GM12872 (cell line): Measurements from ENCODE around the gene HTRA2.
A peak's percentile ranks its signal among the peaks of the same experiment; 100 is the strongest.

ENCODE experiments used
- CTCF ChIP-seq: IDR thresholded peaks from 3 replicates; pipeline ENCODE4 v1.5.1; 2011; ENCODE audit warnings: low read depth, mild to moderate bottlenecking, low read length, moderate library complexity; ENCODE audit not compliant: insufficient read depth

HTRA2 gene

GRCh38 chr2:74529357-74530238, at the start of gene HTRA2, which contains the start of gene AUP1:
Gene HTRA2, plus strand, starts transcription at chr2:74529933. Its CDS starts 74 bp downstream, at chr2:74530007.
Gene AUP1, minus strand, starts transcription at chr2:74529706. Its CDS starts 77 bp downstream, at chr2:74529629.
- TF ChIP-seq CTCF = no peak

- TF ChIP-seq CTCF = no peak
Observed at GRCh38 chr2:74481431-74481830, 48.3 kb upstream of the HTRA2 start.

- TF ChIP-seq CTCF = no peak
Observed at GRCh38 chr2:74481961-74482800, 47.6 kb upstream of the HTRA2 start.

- TF ChIP-seq CTCF = peak; percentile 92
Observed at GRCh38 chr2:74482801-74483674, 46.7 kb upstream of the HTRA2 start, which contains the start of the genes CCDC142 and TTC31. Gene CCDC142, minus strand, starts transcription at chr2:74482998. Its CDS starts 161 bp downstream, at chr2:74482837. Gene TTC31, plus strand, starts transcription at chr2:74483081. Its CDS starts 15 bp downstream, at chr2:74483096.

- TF ChIP-seq CTCF = no peak
Observed at GRCh38 chr2:74486141-74486540, 43.6 kb upstream of the HTRA2 start.

GRCh38 chr2:74488643-74489481, 40.9 kb upstream of the HTRA2 start:
- no peak for TF ChIP-seq CTCF
